HEK293 (cell line): ENCODE measurements around the gene CCDC86.

Experiments
- ATF2 ChIP-seq: fragments of 450-650 bp; formaldehyde crosslinking; IDR thresholded peaks from 2 replicates; pipeline ENCODE4 v1.5.1; 2016; ENCODE audit warnings: missing biosample characterization, missing genetic modification characterization, low read depth
- CTCF ChIP-seq: fragments of 450-650 bp; formaldehyde crosslinking; IDR thresholded peaks from 2 replicates; pipeline ENCODE4 v1.5.1; 2016; ENCODE audit warnings: missing biosample characterization, missing genetic modification characterization
- EGR2 ChIP-seq: fragments of 450-650 bp; formaldehyde crosslinking; IDR thresholded peaks from 2 replicates; pipeline ENCODE4 v1.5.1; 2016; ENCODE audit warnings: low read depth, missing biosample characterization, missing genetic modification characterization
- OVOL3 ChIP-seq: fragments of 450-650 bp; formaldehyde crosslinking; IDR thresholded peaks from 2 replicates; pipeline ENCODE4 v1.5.1; 2016; ENCODE audit warnings: missing biosample characterization, missing genetic modification characterization
- TCF7L2 ChIP-seq: IDR thresholded peaks from 2 replicates; pipeline ENCODE4 v1.6.1; 2011; ENCODE audit warnings: low read depth, mild to moderate bottlenecking, inconsistent platforms, low read length, moderate library complexity, borderline replicate concordance
- WT1 ChIP-seq: fragments of 450-650 bp; formaldehyde crosslinking; IDR thresholded peaks from 2 replicates; pipeline ENCODE4 v1.5.1; 2016; ENCODE audit warnings: missing biosample characterization, missing genetic modification characterization
- ZBTB21 ChIP-seq: fragments of 450-650 bp; formaldehyde crosslinking; IDR thresholded peaks from 2 replicates; pipeline ENCODE4 v1.5.1; 2017; ENCODE audit warnings: missing biosample characterization, missing genetic modification characterization
- ZBTB8A ChIP-seq: fragments of 450-650 bp; formaldehyde crosslinking; IDR thresholded peaks from 2 replicates; pipeline ENCODE4 v1.5.1; 2016; ENCODE audit warnings: missing biosample characterization, missing genetic modification characterization
- ZNF112 ChIP-seq: fragments of 450-650 bp; formaldehyde crosslinking; IDR thresholded peaks from 2 replicates; pipeline ENCODE4 v1.5.0; 2017; ENCODE audit warnings: missing biosample characterization, missing genetic modification characterization
- ZNF335 ChIP-seq: fragments of 450-650 bp; formaldehyde crosslinking; conservative IDR thresholded peaks from 2 replicates; pipeline ENCODE4 v1.5.1; 2016; ENCODE audit warnings: missing biosample characterization, missing genetic modification characterization
- ZNF350 ChIP-seq: fragments of 450-650 bp; formaldehyde crosslinking; IDR thresholded peaks from 2 replicates; pipeline ENCODE4 v1.5.0; 2017; ENCODE audit warnings: missing biosample characterization, mild to moderate bottlenecking, missing genetic modification characterization
- ZNF571 ChIP-seq: fragments of 450-650 bp; formaldehyde crosslinking; IDR thresholded peaks from 2 replicates; pipeline ENCODE4 v1.5.0; 2017; ENCODE audit warnings: missing biosample characterization, missing genetic modification characterization
- ZNF629 ChIP-seq: fragments of 450-650 bp; formaldehyde crosslinking; IDR thresholded peaks from 2 replicates; pipeline ENCODE4 v1.5.1; 2017; ENCODE audit warnings: missing biosample characterization, missing genetic modification characterization
- ZSCAN30 ChIP-seq: fragments of 450-650 bp; IDR thresholded peaks from 2 replicates; pipeline ENCODE4 v1.5.1; 2018; ENCODE audit warnings: missing biosample characterization, mild to moderate bottlenecking, missing genetic modification characterization, moderate library complexity

DNA sequence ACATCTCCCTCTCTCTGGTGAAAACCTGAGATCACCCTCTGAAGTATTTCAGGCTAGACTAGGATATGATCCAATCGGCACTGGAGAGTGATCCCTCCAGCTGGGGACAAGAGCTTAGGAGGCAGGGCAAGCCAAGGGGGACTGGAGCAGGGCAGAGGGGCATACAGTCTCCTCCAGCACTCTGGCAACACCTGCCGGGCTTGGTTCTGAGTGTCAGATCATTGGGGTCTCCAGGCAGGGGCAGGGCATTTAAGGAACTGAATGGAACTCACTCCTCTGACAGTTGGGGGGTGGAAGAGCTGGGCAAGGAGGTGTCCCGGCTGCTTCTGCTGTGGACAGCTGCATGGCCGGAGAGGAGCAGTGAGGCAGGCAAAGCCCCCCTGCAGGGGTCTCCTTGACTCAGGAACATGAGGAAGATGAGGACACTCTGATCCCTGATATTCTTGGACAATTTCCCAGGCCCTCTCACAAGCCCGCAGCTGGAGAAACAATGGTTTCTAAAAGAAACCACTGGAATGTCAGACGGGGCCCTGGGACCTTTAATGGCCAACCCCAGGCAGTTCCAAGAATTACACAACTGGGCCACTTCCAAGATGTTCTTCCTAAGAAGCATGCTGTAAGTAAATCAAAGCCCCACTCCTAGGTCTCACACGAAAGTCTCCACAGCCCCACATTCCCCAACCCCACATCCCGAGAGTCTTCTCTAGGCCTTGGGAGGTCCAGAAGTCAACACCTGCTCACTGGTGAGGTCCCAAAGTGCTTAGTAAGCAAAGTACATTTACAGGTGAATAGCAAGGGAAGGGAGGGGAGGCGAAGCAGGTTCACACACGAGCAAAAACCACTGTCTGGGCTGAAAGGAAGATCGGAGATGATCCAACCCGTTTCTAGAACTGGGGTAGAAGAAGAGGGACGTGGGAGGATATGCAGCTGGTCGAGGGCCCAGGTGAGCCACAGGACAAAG, 1.2 kb upstream of the CCDC86 start:
- TF ChIP-seq EGR2 (tag by site-specific recombination) (no peak), OVOL3 (tag by site-specific recombination) (no peak), CTCF (no peak), ZNF335 (tag by site-specific recombination) (no peak), ZNF571 (no peak), ZSCAN30 (tag by site-specific recombination) (no peak), ZNF112 (tag by site-specific recombination) (no peak), TCF7L2 (no peak), WT1 (tag by site-specific recombination) (no peak), ZBTB21 (no peak), ZBTB8A (tag by site-specific recombination) (no peak), ZNF629 (tag by site-specific recombination) (no peak), ZNF350 (tag by site-specific recombination) (no peak), ATF2 (tag by site-specific recombination) (no peak)
